Measurements from ENCODE around the gene MICAL2.

The MICAL2 gene

GRCh38 chr11:12110201-12110713 lies at the start of gene MICAL2:
MICAL2 (plus strand) TSS chr11:12110590; CDS start chr11:12162156, 51,566 bp downstream.
- peak; percentile 73 for DNase-seq (ENCODE audit: low read depth)

GRCh38 chr11:12061851-12062560 lies 48.4 kb upstream of the MICAL2 start:
- DNase-seq (ENCODE audit: low read depth): no peak

GRCh38 chr11:12063251-12063650 lies 47.1 kb upstream of the MICAL2 start:
- no peak for DNase-seq (ENCODE audit: low read depth)

GRCh38 chr11:12064136-12064953 lies 46.0 kb upstream of the MICAL2 start:
- no peak for DNase-seq (ENCODE audit: low read depth)

- DNase-seq (ENCODE audit: low read depth): no peak
Measured at GRCh38 chr11:12064954-12065280, 45.5 kb upstream of the MICAL2 start.

- no peak for DNase-seq (ENCODE audit: low read depth)
Measured at GRCh38 chr11:12066056-12066798, 44.2 kb upstream of the MICAL2 start.

- DNase-seq (ENCODE audit: low read depth): no peak
Measured at GRCh38 chr11:12066799-12067508, 43.4 kb upstream of the MICAL2 start.

- no peak for DNase-seq (ENCODE audit: low read depth)
Measured at GRCh38 chr11:12067796-12068357, 42.5 kb upstream of the MICAL2 start.

GRCh38 chr11:12069066-12069676 lies 41.2 kb upstream of the MICAL2 start:
- DNase-seq (ENCODE audit: low read depth): no peak

- DNase-seq (ENCODE audit: low read depth): no peak
Measured at GRCh38 chr11:12070446-12071267, 39.7 kb upstream of the MICAL2 start.

- no peak for DNase-seq (ENCODE audit: low read depth)
Measured at GRCh38 chr11:12071574-12071973, 38.8 kb upstream of the MICAL2 start.

- no peak for DNase-seq (ENCODE audit: low read depth)
Measured at GRCh38 chr11:12073436-12073835, 37.0 kb upstream of the MICAL2 start.

- DNase-seq (ENCODE audit: low read depth): no peak
Measured at GRCh38 chr11:12073886-12074285, 36.5 kb upstream of the MICAL2 start.

- DNase-seq (ENCODE audit: low read depth): no peak
Measured at GRCh38 chr11:12074529-12075195, 35.7 kb upstream of the MICAL2 start.

GRCh38 chr11:12075291-12075690 lies 35.1 kb upstream of the MICAL2 start:
- no peak for DNase-seq (ENCODE audit: low read depth)

GRCh38 chr11:12075822-12076821 lies 34.3 kb upstream of the MICAL2 start:
- no peak for DNase-seq (ENCODE audit: low read depth)

GRCh38 chr11:12076840-12077534 lies 33.4 kb upstream of the MICAL2 start:
- no peak for DNase-seq (ENCODE audit: low read depth)

All from activated gamma-delta T cell treated with anti-CD3 and anti-CD28 coated beads, Interleukin-2, amount 50 U/mL, for 16 hours (primary cell).